HG03095 (cell line): ENCODE data around the gene TUBG2.

Source experiments
- ATAC-seq: cut with Tn5 transposase; IDR thresholded peaks from one replicate; pipeline ENCODE4 v1.9.1; 2021; ENCODE audit warnings: moderate library complexity; ENCODE audit not compliant: unreplicated experiment

TUBG2 gene

GRCh38 chr17:42695500-42695899 is 36.4 kb downstream of the TUBG2 start:
- ATAC-seq, result no peak

- no peak for ATAC-seq
These were observed 38.2 kb downstream of the TUBG2 start for GRCh38 chr17:42697108-42697811.

- ATAC-seq, result no peak
These were observed 39.8 kb downstream of the TUBG2 start for GRCh38 chr17:42698736-42699414.

- no peak for ATAC-seq
These were observed 40.3 kb downstream of the TUBG2 start for GRCh38 chr17:42699415-42699740.

- no peak for ATAC-seq
These were observed 41.7 kb downstream of the TUBG2 start for GRCh38 chr17:42700586-42701289.

GRCh38 chr17:42702446-42702845 is 43.4 kb downstream of the TUBG2 start:
- ATAC-seq, result no peak

- peak; percentile 8 for ATAC-seq
These were observed 45.4 kb downstream of the TUBG2 start for GRCh38 chr17:42704490-42704836.

GRCh38 chr17:42704837-42705494 is 45.9 kb downstream of the TUBG2 start:
- peak; percentile 68 for ATAC-seq

GRCh38 chr17:42706732-42707131 is 47.6 kb downstream of the TUBG2 start:
- no peak for ATAC-seq

GRCh38 chr17:42708588-42708987 is 49.5 kb downstream of the TUBG2 start:
- no peak for ATAC-seq

GRCh38 chr17:42709561-42709960 is 50.5 kb downstream of the TUBG2 start:
- ATAC-seq, result no peak
